Naive thymus-derived CD8-positive, alpha-beta T cell (primary cell): Measurements from ENCODE around the gene KIAA1755. TPM values are rescaled to one million over a fixed set of nuclear protein-coding genes. Genes with fewer than 3 reads are reported as not detected.
"Not testable (repeated sequence)": the region's sequence is repeated elsewhere in the genome, so short reads cannot be mapped to it uniquely, and the experiment has no call there.

Source experiments
- ATAC-seq, 2 donors: fragments of 150-1000 bp; cut with Tn5 transposase in 1 of 2; sonication (Bioruptor Pico), chemical (Tn5 transposase) in 1 of 2; 1 replicate in 1 of 2; 2 replicates in 1 of 2; pipeline ENCODE4 v1.10.0; 2021; ENCODE audit warnings: mild to moderate bottlenecking in 2 of 2, moderate library complexity in 2 of 2
- POLR2A ChIA-PET: fragments of 350-600 bp; sonication (Branson Sonifier 250); formaldehyde crosslinking; loops from one replicate; lab custom pipeline; 2021; ENCODE audit warnings: antibody characterized with exemption; lab: Charles Lee
- DNase-seq, 10 donors: peaks; one replicate each; pipeline versions ENCODE4 v3.0.0 to v3.0.0-alpha.2; 2020 to 2022
- H3K27ac Mint-ChIP-seq, 10 donors: one replicate each; pipeline ENCODE4 v1.8.0; 2020 to 2022; ENCODE audit warnings: mild to moderate bottlenecking in 10 of 10, mixed read lengths in 10 of 10, moderate library complexity in 4 of 10, inconsistent platforms in 1 of 10
- H3K27me3 Mint-ChIP-seq, 5 donors: one replicate each; pipeline ENCODE4 v1.8.0; 2021 to 2022; ENCODE audit warnings: mixed read lengths in 5 of 5
- H3K36me3 Mint-ChIP-seq, 3 donors: one replicate each; pipeline ENCODE4 v1.8.0; 2020 to 2022; ENCODE audit warnings: mixed read lengths in 3 of 3, mild to moderate bottlenecking in 2 of 3, inconsistent platforms in 1 of 3
- H3K4me1 Mint-ChIP-seq, 4 donors: one replicate each; pipeline ENCODE4 v1.8.0; 2021 to 2022; ENCODE audit warnings: mixed read lengths in 4 of 4
- H3K4me3 Mint-ChIP-seq, 10 donors: one replicate each; pipeline ENCODE4 v1.8.0; 2020 to 2022; ENCODE audit warnings: mild to moderate bottlenecking in 10 of 10, mixed read lengths in 10 of 10, moderate library complexity in 6 of 10, inconsistent platforms in 1 of 10
- H3K9me3 Mint-ChIP-seq, 9 donors: one replicate each; pipeline ENCODE4 v1.8.0; 2020 to 2022; ENCODE audit warnings: mixed read lengths in 9 of 9, mild to moderate bottlenecking in 3 of 9, inconsistent platforms in 1 of 9, moderate library complexity in 1 of 9
- polyA plus RNA-seq, 3 donors: library from polyadenylated mRNA; unstranded; fragments of 300-500 nt; fragmentation: Illumina TruSeq; gene quantifications; one replicate each; pipeline ENCODE4 v1.2.3, GENCODE V29; 2021
- total RNA-seq, 8 experiments: library from RNA in 2 of 8; stranded (reverse) in 2 of 8; gene quantifications; one replicate each; pipeline ENCODE4 v1.2.3 and lab custom pipeline; 2021 to 2026

KIAA1755 gene
- total and polyA plus RNA-seq, 5 experiments from 2014 or later = not detected

GRCh38 chr20:38252292-38253288, 7.9 kb downstream of the KIAA1755 start:
- DNase-seq = no peak
- no peak for ATAC-seq
- H3K9me3 Mint-ChIP-seq = no peaks in the 10 kb centered on the region
- no peak overlapping the region for H3K4me3 Mint-ChIP-seq
- no peaks in the 10 kb centered on the region for H3K36me3 Mint-ChIP-seq
- POLR2A ChIA-PET = no interaction called here
- H3K27ac Mint-ChIP-seq = peak overlapping the region in 1 of 10 donors; percentile 27
- H3K4me1 Mint-ChIP-seq = no peaks in the 10 kb centered on the region
- H3K27me3 Mint-ChIP-seq = peaks cover 6 to 34% (median 15%) of the 10 kb centered on the region in 5 donors

GRCh38 chr20:38251441-38251840, 9.1 kb downstream of the KIAA1755 start:
- H3K27ac Mint-ChIP-seq, POLR2A ChIA-PET, H3K9me3 Mint-ChIP-seq, DNase-seq, H3K4me1 Mint-ChIP-seq, ATAC-seq, H3K4me3 Mint-ChIP-seq, H3K36me3 Mint-ChIP-seq: not testable (repeated sequence)
- H3K27me3 Mint-ChIP-seq = peaks cover 4 to 36% (median 16%) of the 10 kb centered on the region in 5 donors

GRCh38 chr20:38250609-38251008, 9.9 kb downstream of the KIAA1755 start:
- Mint-ChIP-seq H3K36me3 (no peaks in the 10 kb centered on the region), H3K27me3 (peaks cover 4 to 36% (median 14%) of the 10 kb centered on the region in 5 donors), H3K27ac (no peak overlapping the region), H3K4me1 (peaks cover 0 to 2% (median 0%) of the 10 kb centered on the region in 4 donors), H3K9me3 (peaks cover 0 to 8% (median 0%) of the 10 kb centered on the region in 9 donors), H3K4me3 (no peak overlapping the region)
- no peak for DNase-seq
- POLR2A ChIA-PET = no interaction called here
- ATAC-seq = no peak

GRCh38 chr20:38249536-38250310, 10.8 kb downstream of the KIAA1755 start:
- DNase-seq (no peak), ATAC-seq (no peak)
- Mint-ChIP-seq H3K4me1 (peaks cover 0 to 2% (median 0%) of the 10 kb centered on the region in 4 donors), H3K4me3 (no peak overlapping the region), H3K36me3 (peaks cover 0 to 4% (median 0%) of the 10 kb centered on the region in 3 donors), H3K27me3 (peaks cover 4 to 43% (median 10%) of the 10 kb centered on the region in 5 donors), H3K9me3 (peaks cover 0 to 14% (median 0%) of the 10 kb centered on the region in 9 donors), H3K27ac (no peak overlapping the region)
- POLR2A ChIA-PET = no interaction called here

GRCh38 chr20:38248133-38248532, 12.4 kb downstream of the KIAA1755 start:
- Mint-ChIP-seq H3K27me3 (peaks cover 4 to 47% (median 8%) of the 10 kb centered on the region in 5 donors), H3K4me3 (no peak overlapping the region), H3K9me3 (peaks cover 2 to 24% (median 13%) of the 10 kb centered on the region in 9 donors), H3K36me3 (peaks cover 0 to 16% (median 0%) of the 10 kb centered on the region in 3 donors), H3K27ac (no peak overlapping the region), H3K4me1 (peaks cover 0 to 2% (median 0%) of the 10 kb centered on the region in 4 donors)
- DNase-seq (no peak), ATAC-seq (no peak)
- POLR2A ChIA-PET = no interaction called here

GRCh38 chr20:38247725-38248124, 12.8 kb downstream of the KIAA1755 start:
- POLR2A ChIA-PET, H3K4me3 Mint-ChIP-seq, H3K4me1 Mint-ChIP-seq, ATAC-seq, H3K27ac Mint-ChIP-seq, DNase-seq: not testable (repeated sequence)
- Mint-ChIP-seq H3K9me3 (peaks cover 4 to 28% (median 16%) of the 10 kb centered on the region in 9 donors), H3K27me3 (peaks cover 4 to 43% (median 8%) of the 10 kb centered on the region in 5 donors), H3K36me3 (peaks cover 0 to 20% (median 0%) of the 10 kb centered on the region in 3 donors)

- H3K9me3 Mint-ChIP-seq = peaks cover 4 to 32% (median 16%) of the 10 kb centered on the region in 9 donors
- H3K4me1 Mint-ChIP-seq = peaks cover 0 to 2% (median 0%) of the 10 kb centered on the region in 4 donors
- H3K4me3 Mint-ChIP-seq = no peak overlapping the region
- peaks cover 1 to 23% (median 2%) of the 10 kb centered on the region in 3 donors for H3K36me3 Mint-ChIP-seq
- DNase-seq (no peak), ATAC-seq (no peak)
- H3K27ac Mint-ChIP-seq = no peak overlapping the region
- POLR2A ChIA-PET = no interaction called here
- peaks cover 4 to 37% (median 7%) of the 10 kb centered on the region in 5 donors for H3K27me3 Mint-ChIP-seq
These were observed 13.4 kb downstream of the KIAA1755 start for GRCh38 chr20:38247166-38247509.

GRCh38 chr20:38246357-38247165, 14.0 kb downstream of the KIAA1755 start:
- peaks cover 0 to 2% (median 0%) of the 10 kb centered on the region in 4 donors for H3K4me1 Mint-ChIP-seq
- ATAC-seq = no peak
- POLR2A ChIA-PET = no interaction called here

GRCh38 chr20:38245753-38246152, 14.8 kb downstream of the KIAA1755 start:
- POLR2A ChIA-PET = no interaction called here
- no peak overlapping the region for H3K27ac Mint-ChIP-seq
- H3K27me3 Mint-ChIP-seq = peaks cover 3 to 34% (median 6%) of the 10 kb centered on the region in 5 donors
- no peak overlapping the region for H3K4me3 Mint-ChIP-seq
- DNase-seq (no peak), ATAC-seq (no peak)
- peaks cover 4 to 42% (median 16%) of the 10 kb centered on the region in 9 donors for H3K9me3 Mint-ChIP-seq
- peaks cover 0 to 2% (median 0%) of the 10 kb centered on the region in 4 donors for H3K4me1 Mint-ChIP-seq
- H3K36me3 Mint-ChIP-seq = peaks cover 2 to 29% (median 4%) of the 10 kb centered on the region in 3 donors

More at GRCh38 chr20:38246357-38247165, 14.0 kb downstream of the KIAA1755 start:
- Mint-ChIP-seq H3K9me3 (peaks cover 4 to 38% (median 16%) of the 10 kb centered on the region in 9 donors), H3K36me3 (peaks cover 2 to 29% (median 4%) of the 10 kb centered on the region in 3 donors), H3K4me3 (no peak overlapping the region), H3K27ac (no peak overlapping the region), H3K27me3 (peaks cover 4 to 34% (median 6%) of the 10 kb centered on the region in 5 donors)
- DNase-seq = no peak

GRCh38 chr20:38243709-38244020, 16.9 kb downstream of the KIAA1755 start:
- H3K4me1 Mint-ChIP-seq = peaks cover 0 to 2% (median 0%) of the 10 kb centered on the region in 4 donors
- DNase-seq (no peak), ATAC-seq (no peak)
- POLR2A ChIA-PET = no interaction called here
- peaks cover 3 to 46% (median 20%) of the 10 kb centered on the region in 5 donors for H3K27me3 Mint-ChIP-seq
- no peak overlapping the region for H3K4me3 Mint-ChIP-seq
- peaks cover 2 to 29% (median 4%) of the 10 kb centered on the region in 3 donors for H3K36me3 Mint-ChIP-seq
- H3K27ac Mint-ChIP-seq = no peak overlapping the region
- peaks cover 4 to 45% (median 16%) of the 10 kb centered on the region in 9 donors for H3K9me3 Mint-ChIP-seq

- H3K36me3 Mint-ChIP-seq = peaks cover 2 to 29% (median 4%) of the 10 kb centered on the region in 3 donors
- H3K27me3 Mint-ChIP-seq = peaks cover 6 to 46% (median 20%) of the 10 kb centered on the region in 5 donors
- no peak overlapping the region for H3K4me3 Mint-ChIP-seq
- peaks cover 0 to 2% (median 0%) of the 10 kb centered on the region in 4 donors for H3K4me1 Mint-ChIP-seq
- DNase-seq = no peak
- H3K27ac Mint-ChIP-seq = no peak overlapping the region
- no peak for ATAC-seq
- POLR2A ChIA-PET = no interaction called here
- peaks cover 4 to 45% (median 16%) of the 10 kb centered on the region in 9 donors for H3K9me3 Mint-ChIP-seq
These were observed 17.5 kb downstream of the KIAA1755 start for GRCh38 chr20:38242848-38243708.
